HFF-Myc (cell line): ENCODE measurements around the gene PRAMEF10.
"Not testable (repeated sequence)": the region's sequence is repeated elsewhere in the genome, so short reads cannot be mapped to it uniquely, and the experiment has no call there.

Source experiments
- DNase-seq: peaks from one replicate; pipeline ENCODE4 v3.0.0-alpha.2; 2011; ENCODE audit warnings: low read depth; ENCODE audit errors: extremely low read depth
- H3K4me3 ChIP-seq: replicated peaks from 2 replicates; pipeline ENCODE4 v1.5.1; 2011; ENCODE audit warnings: low read depth, mild to moderate bottlenecking, control low read depth, low read length
- TF ChIP-seq, protein P1 (sequence below): IDR thresholded peaks from 2 replicates; pipeline ENCODE4 v1.5.1; 2012; ENCODE audit warnings: mild to moderate bottlenecking, low read depth, low read length, control low read depth; ENCODE audit errors: missing control alignments

Gene PRAMEF10, protein sequence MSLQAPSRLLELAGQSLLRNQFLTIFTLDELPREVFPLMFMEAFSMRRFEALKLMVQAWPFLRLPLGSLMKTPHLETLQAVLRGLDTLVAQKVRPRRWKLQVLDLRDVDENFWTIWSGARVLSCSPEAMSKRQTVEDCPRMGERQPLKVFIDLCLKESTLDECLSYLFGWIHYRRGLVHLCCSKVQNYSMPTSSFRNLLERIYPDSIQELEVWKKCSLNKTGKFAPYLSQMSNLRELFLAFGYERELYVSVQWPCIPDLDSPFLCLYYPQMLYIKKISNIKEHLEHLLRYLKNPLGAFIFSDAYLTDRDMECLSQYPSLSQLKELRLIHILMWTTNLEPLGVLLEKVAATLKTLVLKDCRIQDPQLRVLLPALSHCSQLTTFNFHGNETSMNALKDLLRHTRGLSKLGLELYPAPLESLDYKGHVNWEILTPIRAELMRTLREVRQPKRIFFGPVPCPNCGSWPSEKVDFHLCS

DNA sequence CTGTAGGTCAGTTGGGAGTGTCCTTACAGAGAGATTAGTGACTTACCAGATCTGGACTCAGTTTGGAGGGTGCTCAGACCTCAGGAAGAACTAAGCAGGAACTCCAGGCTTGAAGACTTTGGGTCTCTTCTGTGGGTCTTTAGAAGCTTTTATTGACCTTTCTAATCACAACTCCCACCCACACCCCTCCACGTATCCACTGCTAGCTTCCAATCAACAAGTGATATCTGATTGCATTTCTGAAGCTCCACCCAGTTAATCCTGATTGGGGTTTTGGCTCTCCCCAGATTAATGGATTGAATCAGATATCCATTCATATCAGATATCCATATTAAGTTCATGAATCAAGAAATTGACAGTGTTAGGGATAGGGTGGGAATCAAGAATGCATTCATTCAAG, at the start of gene PRAMEF10:
PRAMEF10 (minus strand) TSS at position 101 of the 400 bp plus-strand sequence. CDS start 2,423 bp downstream, outside the sequence.
- not testable (repeated sequence) for DNase-seq, H3K4me3 ChIP-seq

DNA sequence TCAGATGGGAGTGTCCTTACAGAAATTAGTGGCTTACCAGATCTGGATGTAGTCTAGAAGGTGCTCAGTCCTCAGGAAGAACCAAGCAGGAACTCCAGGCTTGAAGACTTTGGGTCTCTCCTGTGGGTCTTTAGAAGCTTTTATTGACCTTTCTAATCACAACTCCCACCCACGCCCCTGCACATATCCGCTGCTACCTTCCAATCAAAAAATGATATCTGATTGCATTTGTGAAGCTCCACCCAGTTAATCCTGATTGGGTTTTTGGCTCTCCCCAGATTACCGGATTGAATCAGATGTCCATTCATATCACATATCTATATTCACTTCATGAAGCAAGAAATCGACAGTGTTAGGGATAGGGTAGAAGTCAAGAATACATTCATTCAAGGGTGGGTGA, 49.4 kb upstream of the PRAMEF10 start, which contains the start of gene PRAMEF6:
PRAMEF6 (minus strand) TSS at position 101 of the 400 bp plus-strand sequence. CDS start 5,062 bp downstream, outside the sequence.
- H3K4me3 ChIP-seq, DNase-seq: not testable (repeated sequence)

DNA sequence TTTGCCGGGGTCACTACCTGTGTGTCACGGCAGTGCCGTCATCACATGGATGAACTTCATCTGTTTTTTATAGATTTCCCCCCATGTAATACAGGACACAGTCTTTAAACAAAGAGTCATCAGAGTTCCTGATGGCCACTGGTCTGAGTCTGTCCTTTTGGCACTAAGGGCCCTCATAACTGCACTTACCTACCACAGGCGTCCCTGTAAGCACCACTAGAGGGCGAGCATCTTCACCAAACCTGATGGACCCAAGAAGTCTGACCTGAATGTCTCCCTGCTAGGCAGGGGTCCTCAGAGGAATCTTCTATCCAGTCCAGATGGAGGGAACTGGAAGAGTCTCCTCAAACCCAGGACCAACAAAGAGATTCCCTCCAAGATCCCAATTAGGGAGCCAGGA, 26.3 kb upstream of the PRAMEF10 start:
- not testable (repeated sequence) for H3K4me3 ChIP-seq, DNase-seq

DNA sequence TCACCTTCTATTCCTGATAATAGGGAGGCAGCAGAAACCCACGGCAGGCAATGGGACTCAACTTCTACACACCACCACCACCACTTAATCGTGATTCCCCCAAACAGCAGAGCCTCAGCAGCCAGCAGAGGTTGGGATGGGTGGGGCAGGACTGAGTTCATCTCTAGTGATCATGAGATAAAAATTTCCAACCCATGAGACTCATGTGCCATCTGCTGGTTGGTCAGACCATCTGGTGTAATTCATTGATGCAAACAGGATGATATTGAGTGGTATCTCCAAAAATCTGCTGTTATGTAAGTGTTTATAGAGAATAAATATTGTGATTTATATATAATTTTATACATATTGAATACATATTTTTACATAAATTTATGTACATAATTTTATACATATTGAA, 23.7 kb upstream of the PRAMEF10 start:
- not testable (repeated sequence) for DNase-seq, H3K4me3 ChIP-seq

DNA sequence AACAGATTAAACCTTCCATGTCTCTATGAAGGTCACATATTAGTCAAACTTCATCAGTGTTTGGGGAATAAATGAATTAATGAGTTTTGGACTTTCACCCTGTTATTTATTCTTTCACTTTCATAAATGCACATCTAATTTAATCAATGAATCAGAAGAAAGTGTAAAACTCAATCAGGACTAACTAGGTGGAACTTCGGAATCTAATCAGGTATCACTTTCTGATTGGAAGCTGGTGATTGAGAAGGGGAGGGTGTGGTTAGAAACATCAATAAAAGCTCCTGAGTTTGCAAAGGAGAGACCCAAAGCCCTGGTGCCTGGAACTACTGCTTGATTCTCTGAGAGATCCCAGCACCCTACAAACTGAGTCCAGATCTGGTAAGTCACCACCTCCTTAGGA, 18.2 kb upstream of the PRAMEF10 start, which contains the start of gene PRAMEF7:
PRAMEF7 (plus strand) TSS at position 301 of the 400 bp plus-strand sequence. CDS start 1,083 bp downstream, outside the sequence.
- DNase-seq, H3K4me3 ChIP-seq: not testable (repeated sequence)

DNA sequence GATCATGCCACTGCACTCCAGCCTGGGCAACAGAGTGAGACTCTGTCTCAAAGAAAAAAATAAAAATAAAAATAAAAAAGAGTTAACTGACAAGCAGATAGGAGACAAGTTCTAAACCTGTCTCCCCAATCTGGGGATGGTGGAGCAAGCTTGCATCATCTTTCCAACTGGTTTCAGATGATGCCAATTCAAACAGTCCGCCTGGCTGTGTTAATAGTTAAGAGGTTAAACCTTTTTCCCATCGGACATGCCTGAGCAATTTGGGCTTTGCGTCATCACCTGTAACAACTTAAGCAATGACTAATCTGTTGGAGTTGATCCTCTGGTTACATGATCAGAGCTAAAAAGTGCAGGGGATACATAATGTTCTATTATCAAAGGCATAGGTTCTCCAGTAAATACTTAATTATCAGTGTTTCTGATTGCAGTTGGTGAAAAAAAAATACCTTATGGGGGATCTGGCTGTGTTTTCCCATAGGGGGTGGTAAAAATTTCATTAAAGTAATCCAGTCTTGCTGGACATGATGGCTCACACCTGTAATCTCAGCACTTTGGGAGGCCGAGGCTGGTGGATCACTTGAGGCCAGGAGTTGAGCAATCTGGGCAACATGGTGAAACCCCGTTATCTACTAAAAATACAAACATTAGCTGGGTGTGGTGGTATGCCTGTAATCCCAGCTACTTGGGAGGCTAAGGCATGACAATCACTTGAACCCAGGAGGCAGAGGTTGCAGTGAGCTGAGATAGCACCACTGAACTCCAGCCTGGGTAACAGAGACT, 5.9 kb upstream of the PRAMEF10 start:
- not testable (repeated sequence) for DNase-seq, H3K4me3 ChIP-seq

DNA sequence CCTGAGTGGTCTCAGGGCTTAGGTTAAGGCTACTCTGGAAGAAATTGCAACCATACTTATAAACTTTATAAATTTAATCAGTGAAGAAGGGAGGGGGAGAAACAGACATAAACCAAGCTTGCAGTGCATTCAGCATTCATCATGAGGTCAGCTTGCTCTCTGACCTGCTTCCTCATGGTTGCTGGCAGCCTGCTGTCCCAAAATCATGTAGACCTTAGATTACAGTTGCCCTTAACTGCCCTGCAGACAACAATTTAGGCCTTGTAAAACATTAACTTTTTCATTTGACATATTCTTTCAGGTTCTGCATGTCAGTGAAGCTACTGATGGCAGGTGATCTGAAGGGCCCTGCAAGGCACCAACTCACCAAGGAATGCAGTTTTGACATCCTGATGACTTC, 1.1 kb upstream of the PRAMEF10 start:
- not testable (repeated sequence) for DNase-seq, H3K4me3 ChIP-seq

DNA sequence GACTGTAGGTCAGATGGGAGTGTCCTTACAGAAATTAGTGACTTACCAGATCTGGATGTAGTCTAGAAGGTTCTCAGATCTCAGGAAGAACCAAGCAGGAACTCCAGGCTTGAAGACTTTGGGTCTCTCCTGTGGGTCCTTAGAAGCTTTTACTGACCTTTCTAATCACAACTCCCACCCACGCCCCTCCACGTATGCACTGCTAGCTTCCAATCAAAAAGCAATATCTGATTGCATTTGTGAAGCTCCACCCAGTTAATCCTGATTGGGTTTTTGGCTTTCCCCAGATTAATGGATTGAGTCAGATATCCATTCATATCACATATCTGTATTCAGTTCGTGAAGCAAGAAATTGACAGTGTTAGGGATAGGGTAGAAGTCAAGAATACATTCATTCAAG, 12.0 kb downstream of the PRAMEF10 start, which contains the start of gene PRAMEF4:
PRAMEF4 (minus strand) TSS at position 101 of the 400 bp plus-strand sequence. CDS start 2,807 bp downstream, outside the sequence.
- DNase-seq, H3K4me3 ChIP-seq: not testable (repeated sequence)

DNA sequence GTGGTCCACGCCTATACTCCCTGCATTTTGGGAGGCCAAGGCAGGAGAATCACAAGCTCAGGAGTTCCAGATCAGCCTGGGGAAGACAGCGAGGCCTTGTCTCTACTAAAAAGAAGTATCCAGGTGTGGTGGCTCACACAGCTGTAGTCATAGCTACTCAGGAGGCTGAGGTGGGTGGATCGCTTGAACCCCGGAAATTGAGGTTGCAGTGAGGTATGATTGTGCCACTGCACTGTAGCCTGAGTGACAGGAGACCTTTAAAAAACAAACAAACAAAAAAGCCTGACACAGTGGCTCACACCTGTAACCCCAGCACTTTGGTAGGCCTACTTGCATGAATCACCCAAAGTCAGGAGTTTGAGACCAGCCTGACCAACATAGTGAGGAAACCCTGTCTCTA, 19.6 kb downstream of the PRAMEF10 start:
- H3K4me3 ChIP-seq, DNase-seq: not testable (repeated sequence)

DNA sequence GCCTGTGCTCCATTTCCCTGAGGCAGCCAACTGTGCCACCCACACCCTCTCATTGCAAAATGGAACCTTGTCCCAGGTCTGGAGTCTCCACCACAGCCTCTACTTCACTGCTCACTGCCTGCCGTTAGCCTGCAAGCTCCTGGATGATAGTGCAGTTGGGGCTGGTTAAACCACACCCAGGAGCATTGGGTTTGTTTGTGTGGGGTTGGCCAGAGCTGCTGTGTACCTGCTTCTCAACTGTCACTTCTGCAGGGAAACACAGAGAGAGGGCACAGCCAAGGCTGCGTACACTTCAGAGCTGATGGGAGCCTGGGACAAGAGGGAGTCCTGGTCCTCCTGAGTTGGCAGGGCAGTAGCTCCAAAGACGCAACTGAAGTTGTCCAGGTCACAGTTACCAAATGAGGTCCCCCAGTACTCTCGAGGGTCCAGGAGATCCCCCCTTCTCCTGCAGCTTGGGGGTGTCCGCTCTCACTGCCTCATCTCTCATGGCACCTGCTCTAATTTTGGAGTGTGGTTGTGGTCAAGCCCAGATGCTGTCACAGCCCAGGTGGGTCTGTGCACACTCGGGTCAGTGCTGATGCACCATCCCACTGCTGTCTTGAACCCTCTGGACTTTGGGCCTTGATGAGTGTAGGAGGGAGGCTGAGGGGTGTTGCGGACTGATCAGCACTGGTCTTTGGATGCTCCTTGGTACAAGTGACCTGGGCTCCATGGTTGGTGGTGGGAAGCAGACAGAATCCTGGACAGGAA, 34.8 kb downstream of the PRAMEF10 start:
- not testable (repeated sequence) for H3K4me3 ChIP-seq, DNase-seq

DNA sequence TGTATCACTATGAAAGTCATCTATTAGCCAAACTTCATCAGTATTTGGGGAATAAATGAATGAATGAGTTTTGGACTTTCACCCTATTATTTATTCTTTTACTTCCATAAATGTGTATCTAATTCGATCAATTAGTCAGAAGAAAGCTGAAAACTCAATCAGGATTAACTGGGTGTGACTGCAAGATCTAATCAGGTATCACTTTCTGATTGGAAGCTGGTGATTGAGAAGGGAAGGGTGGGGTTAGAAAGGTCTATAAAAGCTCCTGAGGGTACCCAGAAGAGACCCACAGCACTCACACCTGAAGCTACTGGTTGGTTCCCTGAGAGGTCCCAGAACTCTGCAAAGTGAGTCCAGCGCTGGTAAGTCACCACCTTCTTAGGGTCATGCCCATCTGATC, 41.3 kb downstream of the PRAMEF10 start, which contains the start of gene PRAMEF2:
PRAMEF2 (plus strand) TSS at position 301 of the 400 bp plus-strand sequence. CDS start 1,924 bp downstream, outside the sequence.
- not testable (repeated sequence) for DNase-seq

DNA sequence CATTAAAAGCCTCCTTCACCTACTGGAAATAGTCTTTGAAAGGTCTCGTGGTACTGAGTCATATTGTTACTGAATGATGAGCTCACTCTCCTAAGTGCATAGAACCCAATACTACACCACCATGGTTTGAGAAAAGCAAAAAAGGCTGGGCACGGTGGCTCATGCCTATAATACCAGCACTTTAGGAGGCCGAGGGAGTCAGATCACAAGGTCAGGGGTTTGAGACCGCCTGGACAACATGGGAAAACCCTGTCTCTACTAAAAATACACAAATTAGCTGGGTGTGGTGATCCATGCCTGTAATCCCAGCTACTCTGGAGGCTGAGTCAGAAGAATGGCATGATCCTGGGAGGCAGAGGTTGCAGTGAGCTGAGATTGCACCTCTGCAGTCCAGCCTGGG, 46.3 kb downstream of the PRAMEF10 start:
- TF ChIP-seq, protein P1, sequence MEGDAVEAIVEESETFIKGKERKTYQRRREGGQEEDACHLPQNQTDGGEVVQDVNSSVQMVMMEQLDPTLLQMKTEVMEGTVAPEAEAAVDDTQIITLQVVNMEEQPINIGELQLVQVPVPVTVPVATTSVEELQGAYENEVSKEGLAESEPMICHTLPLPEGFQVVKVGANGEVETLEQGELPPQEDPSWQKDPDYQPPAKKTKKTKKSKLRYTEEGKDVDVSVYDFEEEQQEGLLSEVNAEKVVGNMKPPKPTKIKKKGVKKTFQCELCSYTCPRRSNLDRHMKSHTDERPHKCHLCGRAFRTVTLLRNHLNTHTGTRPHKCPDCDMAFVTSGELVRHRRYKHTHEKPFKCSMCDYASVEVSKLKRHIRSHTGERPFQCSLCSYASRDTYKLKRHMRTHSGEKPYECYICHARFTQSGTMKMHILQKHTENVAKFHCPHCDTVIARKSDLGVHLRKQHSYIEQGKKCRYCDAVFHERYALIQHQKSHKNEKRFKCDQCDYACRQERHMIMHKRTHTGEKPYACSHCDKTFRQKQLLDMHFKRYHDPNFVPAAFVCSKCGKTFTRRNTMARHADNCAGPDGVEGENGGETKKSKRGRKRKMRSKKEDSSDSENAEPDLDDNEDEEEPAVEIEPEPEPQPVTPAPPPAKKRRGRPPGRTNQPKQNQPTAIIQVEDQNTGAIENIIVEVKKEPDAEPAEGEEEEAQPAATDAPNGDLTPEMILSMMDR: no peak

More for the DNA sequence above, 41.3 kb downstream of the PRAMEF10 start, which contains the start of gene PRAMEF2:
- H3K4me3 ChIP-seq: not testable (repeated sequence)

DNA sequence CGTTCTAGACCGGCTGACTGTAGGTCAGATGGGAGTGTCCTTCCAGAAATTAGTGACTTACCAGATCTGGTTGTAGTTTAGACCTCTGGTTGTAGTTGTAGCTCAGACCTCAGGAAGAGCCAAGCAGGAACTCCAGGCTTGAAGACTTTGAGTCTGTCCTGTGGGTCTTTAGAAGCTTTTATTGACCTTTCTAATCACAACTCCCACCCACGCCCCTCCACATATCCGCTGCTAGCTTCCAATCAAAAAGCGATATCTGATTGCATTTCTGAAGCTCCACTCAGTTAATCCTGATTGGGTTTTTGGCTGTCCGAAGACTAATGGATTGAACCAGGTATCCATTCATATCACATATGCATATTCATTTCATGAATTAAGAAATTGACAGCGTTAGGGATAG, 49.5 kb downstream of the PRAMEF10 start, which contains the start of gene HNRNPCL1:
HNRNPCL1 (minus strand) TSS at position 101 of the 400 bp plus-strand sequence. CDS start 431 bp downstream, outside the sequence.
- DNase-seq, H3K4me3 ChIP-seq: not testable (repeated sequence)

More for the DNA sequence above, 46.3 kb downstream of the PRAMEF10 start:
- DNase-seq: no peak
- H3K4me3 ChIP-seq: no peak overlapping the region
